GM21528 (cell line): ENCODE data around the gene LRRC4C.

Source experiments
- ATAC-seq: cut with Tn5 transposase; IDR thresholded peaks from one replicate; pipeline ENCODE4 v1.9.1; 2021; ENCODE audit warnings: mild to moderate bottlenecking, moderate library complexity; ENCODE audit not compliant: unreplicated experiment, low FRiP score

LRRC4C gene

DNA sequence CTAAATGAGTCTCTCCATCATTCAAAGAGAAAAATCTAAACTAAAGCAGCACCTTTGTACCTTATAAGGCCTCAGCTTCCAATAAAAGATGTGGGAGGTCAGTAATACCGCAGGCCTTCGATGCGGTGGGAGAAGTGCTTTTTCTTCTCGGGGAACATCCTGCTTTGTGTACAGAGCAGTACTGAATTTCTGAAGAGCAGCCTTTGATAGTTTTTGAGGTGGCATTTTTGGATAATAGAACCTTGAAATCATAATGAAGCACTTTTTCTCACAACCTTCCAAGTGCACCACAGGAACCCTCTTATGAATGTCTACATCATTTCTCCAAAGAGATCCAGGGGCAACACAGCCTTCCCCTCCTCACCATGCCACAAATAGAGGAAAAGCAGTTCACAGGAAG, 39.6 kb downstream of the LRRC4C start:
- no peak for ATAC-seq

DNA sequence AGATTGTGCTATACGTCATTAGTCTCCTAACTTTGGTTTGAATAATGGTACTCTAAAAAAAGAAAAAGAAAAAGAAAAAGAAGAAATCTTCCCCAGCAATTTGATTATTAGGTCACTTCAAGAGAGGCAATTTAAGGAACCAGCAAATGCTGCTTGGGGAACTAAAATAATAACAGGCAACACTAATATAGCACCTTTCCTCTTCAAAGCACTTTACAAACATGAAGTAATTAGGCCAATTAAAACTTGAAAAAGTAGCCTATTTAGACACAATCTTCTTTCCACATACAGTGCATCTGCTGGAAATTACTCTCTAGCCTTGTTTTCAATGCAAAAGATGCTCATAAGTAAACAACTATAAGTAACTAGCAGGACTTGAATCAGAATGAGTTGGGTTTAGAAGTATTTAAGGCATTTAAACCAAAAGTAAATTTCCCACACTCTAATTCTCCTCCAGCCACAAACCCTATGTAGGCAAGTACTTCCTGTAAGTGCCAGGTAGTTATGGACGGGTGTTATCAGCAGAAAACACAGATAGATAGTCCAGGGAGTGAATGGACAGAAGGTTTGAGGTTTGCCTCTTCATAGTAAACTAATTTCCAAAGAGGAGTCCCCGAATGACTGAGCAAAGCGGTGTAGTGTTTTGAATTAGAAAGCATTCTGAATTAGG, 44.5 kb downstream of the LRRC4C start:
- no peak for ATAC-seq

DNA sequence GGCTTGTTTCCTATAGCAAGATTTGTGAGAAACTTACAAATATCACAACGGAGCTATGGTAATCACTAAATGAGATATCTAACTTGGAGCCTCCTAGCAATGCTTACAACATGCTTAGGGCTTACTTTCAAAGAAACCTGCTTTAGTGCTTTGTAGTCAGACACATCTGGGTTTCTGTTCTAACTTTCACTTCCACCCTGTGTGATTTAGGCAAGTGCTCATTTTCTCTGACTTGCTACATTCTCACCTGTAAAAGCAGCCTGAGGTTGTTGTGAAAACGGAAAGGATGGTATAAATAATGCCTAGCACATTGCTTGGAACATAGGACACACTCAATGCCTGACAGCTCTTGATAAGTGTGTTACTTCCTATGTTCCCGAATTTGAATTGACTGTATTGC, 45.6 kb downstream of the LRRC4C start:
- ATAC-seq, result peak; percentile 96

DNA sequence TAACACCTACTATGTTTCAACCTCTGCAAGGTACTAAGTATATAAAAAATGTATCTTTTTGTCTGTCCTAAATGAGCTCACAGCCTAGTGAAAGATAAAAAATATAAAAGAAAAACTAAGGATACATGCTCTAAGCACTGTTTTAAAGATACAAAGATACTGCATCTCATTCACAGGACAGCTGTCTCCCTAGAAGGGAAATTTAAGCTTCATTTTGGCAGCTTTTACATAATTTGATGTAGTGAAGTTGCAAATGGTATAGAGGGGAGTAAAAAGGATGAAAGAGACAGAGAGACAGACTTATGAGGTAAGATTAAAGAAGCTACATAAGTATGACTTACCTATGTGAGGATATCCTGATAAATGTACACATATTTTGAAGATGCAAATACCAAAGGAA, 53.6 kb downstream of the LRRC4C start:
- no peak for ATAC-seq

DNA sequence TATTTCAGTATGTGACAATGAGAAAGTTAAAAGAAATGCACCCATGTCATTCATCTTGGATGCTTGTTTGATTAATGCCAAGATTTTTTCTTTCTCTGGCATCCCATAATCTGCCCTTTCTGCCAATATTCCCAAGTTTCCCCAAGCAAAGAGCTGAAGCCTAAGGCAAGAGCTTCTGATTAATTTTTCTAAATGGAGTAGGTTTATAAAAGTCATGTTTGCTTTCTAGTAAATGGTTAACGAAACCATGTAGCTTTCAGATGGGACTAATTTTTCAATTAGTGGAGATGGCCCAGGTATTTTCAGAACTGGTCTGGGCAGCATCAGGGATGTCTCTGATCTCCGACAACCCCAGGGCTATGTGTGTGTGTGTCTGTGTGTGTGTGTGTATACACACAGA, 55.3 kb downstream of the LRRC4C start:
- no peak for ATAC-seq

DNA sequence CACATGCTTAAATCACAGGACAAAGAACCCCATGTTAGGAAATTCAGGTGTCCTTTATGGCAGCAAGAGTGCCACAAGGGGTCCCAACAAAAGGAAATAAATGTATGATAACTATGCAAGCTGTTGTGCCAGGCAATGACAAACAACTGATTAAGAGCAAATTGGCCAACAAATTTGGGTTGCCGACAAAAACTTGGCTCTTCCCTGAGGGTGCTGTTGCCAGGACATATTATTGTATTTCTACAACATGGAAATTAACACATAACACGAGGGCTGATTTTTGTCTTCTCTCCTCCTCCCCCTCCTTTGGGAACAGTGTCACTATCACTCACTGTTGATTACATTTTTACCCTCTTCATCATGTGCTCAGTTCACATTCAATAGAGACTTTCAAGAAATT, 56.0 kb downstream of the LRRC4C start:
- no peak for ATAC-seq

DNA sequence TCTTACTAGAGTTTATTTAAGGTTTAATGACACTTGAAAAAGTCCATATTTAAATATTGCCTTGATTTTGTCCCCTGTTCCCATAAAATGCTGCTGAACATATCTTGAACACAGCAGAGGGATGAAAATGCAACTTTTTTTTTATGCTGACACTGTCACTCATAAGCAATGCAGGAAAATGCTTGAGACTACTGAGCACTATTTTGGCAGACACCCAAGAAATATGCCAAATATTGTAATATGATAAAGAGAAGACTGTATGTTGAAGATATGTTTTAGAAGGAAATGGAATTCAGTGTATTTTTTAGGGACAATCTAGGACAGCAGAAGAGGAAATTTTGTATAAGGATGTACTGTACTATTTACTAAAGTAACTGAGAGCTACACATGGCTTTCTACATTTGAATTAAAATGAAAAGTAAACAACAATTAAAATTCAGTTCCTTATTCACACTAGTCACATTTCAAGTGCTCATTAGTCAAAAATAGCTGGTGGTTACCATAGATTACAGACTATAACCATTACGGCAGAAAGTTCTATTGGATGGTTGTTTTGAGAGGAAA, 58.6 kb downstream of the LRRC4C start:
- ATAC-seq, result no peak

DNA sequence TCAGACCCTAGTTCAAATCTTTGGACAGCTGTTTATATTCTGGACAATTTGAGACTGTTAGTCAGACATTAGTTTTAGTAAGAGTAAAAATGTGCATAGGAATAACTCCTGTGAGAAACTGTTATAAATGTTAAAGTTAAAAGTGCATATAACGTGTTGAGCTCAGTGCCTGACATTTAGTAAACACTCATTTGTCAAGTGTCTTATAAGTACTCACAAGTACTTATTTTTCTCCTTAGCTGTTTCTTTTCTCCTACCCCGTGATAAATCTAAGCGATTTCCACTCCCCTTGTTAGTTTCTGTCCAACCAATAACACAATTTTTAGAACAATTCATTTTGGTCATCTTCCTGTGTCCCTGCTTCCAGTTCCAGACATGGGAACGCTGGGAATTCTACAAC, 59.3 kb downstream of the LRRC4C start:
- no peak for ATAC-seq

DNA sequence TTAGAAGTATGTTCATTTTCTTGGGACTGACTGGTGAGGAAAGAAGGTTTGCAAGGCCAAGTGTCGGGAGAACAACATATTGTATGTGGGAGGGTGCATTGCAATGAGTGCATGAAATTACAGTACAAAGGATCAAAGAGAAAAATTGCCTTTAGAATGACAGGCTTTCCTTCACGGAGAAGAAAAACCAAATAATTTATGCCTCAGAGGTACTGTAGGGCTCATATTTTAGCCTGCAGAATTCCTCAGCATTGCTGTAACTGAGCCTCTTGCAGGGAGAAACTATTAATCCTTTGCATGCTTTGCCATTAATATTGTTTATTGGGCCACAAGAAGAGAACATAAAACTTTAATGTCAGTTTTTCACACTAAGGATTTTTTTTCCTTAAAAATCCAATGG, 60.1 kb downstream of the LRRC4C start:
- ATAC-seq, result no peak

DNA sequence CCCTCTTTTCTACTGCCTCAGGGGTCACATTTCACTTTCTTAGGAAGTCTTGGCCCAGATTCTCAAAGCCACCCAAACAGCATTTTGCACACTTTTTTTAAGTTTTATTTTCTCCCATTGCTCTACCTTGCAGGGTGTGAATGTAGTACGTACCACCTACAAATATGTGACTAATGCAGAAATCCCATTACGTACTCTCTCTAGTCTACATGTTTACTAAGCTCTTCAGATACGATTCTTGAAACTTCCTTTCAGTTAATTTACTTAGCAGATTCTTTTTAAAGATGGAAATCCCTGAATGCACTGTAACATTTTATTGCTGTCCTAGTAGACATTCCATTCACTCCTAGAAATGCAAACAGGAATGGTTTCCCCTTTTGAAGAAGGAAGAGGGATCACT, 61.3 kb downstream of the LRRC4C start:
- no peak for ATAC-seq

DNA sequence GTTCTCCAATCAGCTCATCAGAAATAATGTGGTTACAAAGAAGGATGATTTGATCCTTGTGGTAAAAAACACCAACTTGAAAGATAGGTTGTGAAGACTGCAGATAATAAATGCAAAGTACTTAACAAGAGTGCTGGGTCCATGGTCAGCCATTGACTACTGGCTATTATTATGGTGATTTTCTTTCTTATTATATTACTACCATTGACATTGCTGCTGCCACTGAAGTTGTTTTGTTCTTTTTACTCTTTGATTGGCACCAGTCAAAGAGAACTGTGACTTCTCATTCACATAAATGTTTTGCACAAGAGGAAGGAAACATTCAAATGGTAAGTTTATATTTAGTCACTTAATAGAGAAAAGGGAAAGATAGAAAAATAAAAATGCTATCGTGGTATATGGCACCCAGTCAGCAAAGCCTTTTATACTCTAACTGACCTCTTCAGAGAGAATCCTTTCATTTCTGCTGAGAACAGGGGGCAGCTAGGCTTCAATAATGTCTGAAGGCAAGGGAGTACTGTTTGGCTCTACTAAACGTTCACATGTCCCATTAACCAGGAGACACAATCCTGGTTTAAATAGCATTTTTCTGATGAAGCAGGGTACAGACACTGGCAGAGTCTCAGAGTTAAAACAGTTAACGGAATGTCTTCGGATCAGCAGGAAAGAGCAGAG, 64.8 kb downstream of the LRRC4C start:
- ATAC-seq, result no peak

DNA sequence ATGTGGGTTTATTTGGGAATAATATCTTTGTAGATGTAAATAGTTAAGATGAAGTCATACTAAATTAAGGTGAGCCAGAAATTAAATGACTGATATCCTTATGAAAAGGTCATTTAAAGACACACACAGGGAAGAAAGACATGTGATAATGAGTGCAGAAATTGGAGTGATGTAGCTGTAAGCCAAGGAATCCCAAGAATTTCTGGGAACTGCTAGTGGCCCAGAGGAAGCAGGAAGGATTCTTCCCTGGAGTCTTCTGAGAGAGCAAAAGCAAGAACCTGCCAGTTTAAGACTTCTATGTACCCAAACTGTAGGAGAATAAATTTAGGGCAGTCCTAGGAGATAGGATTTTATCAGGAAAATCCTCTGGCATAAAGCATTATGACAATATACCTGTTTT, 66.9 kb downstream of the LRRC4C start:
- no peak for ATAC-seq

DNA sequence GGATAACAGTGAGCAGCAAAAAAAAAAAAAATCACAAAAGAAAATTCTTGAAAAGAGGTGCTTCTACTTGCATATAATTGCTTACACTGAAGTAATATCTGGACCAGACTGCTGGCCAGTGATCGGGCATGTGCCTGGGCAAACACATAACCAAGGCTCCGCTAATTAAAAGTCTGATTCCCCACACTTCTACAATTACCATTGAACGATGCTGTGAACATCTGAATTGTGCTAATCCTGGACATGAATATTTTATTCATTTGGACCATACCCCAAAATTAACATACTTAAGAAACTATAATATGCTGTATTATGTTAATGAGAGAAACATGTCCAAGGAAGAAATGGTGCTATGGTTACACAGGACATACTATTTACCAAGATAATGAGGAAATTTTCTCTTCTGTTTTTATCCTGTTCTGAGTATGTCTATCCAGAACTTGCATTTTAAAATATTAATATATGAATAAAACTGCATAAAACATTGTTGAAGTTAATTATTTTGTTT, 69.8 kb downstream of the LRRC4C start:
- ATAC-seq, result no peak

DNA sequence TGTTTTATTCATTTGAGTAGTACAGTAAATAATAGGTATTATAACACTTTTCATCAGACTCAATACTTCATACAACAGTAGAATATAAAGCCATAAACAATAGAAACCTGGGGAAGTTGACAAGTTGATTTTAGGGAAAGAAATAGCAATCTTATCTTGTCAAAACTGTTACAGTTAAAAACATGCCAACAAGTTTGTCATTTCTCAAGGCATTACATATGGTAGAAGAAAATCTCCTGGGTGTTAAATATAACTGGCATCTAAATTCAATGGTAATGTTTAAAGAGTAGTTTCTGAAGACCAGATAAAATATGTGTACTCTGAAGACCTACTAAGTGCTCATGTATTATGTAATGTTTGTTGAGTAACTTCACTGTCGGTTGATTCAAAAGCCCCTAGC, 75.1 kb downstream of the LRRC4C start:
- ATAC-seq, result no peak

DNA sequence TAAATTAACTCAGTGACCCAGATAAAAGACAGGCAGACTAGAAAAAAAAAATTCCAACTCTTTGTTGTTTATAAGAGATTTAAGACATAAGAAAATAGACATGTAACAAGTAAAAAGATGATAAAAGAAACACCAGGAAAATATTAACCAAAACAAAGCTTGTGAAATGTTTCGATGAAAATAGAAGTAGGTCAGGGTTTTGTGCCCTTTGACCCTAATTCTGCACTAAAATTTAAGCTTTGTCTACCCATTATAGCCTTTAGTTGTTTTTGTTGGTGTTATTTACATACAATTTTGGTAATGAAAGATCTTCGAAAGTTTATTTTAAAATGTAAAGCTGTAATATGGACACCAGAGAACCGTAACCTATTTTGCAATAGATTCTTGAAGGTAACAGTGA, 75.7 kb downstream of the LRRC4C start:
- no peak for ATAC-seq

DNA sequence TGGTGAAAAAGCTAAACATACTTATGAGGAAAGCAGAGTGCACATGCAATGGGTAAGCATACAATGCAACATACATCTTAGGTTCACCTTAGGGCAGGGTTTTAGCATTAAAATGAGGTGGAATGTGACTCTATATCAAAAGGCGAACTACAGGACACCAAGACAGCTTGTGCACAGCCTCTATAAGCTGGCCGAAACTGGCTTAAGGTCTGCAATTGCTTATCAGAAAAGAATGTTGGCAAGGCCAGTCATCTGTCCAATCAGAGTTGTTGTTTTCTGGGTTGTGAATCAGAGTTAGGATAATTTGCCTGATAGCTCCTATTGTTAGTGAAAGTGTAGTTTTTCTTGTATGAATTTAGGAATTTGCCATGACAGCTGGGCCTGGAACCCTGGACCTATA, 76.5 kb downstream of the LRRC4C start:
- no peak for ATAC-seq

DNA sequence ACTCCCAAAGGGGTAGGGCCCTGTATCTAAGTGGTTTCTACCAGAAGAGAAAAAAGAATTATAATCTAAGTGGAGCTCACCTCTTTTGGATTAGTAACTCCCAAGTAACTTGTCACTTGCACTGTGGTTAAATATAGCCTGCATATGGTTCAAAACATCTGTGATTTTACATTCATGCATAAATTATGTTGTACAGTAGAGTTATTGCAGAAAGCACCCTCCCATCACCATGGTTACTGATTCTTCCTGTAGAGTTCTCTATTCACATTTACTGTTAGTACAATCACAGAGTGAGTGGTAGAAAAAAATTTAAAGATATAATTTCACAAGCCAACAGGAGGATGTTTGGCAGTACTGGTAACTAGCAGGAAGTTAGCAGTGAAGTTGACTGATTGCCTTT, 80.4 kb downstream of the LRRC4C start:
- no peak for ATAC-seq

DNA sequence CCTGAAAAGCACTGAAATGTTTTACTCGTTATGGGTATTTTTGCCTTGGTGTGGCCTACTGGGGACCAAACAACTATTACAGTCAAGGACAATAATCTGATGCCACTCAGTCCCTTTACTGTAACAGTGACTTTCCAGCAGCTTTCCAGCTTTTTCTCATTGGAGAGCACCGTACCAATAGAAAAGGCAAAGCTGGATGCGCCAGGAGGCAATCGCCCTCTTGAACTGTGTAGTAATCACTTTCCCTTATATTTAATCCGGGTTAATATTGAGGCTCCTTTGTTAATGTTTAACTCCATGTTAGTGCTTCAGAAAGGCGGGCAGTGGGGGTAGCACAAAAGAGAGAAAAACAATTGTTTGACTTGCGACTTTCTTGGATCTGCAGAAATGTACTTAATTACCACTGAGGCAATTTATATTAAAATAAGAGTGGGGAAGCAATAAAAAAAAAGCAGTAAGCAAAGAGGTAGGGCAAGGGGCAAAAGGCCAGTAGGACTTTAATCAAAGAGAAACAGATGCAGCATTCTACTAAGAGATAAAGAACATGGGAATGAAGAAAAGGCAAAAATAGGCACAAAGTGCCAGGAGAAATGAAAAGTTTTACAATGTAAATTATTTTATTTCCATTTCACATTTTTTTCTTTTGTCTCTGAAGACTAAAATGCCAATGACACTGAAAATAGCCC, 81.6 kb downstream of the LRRC4C start:
- ATAC-seq, result no peak

DNA sequence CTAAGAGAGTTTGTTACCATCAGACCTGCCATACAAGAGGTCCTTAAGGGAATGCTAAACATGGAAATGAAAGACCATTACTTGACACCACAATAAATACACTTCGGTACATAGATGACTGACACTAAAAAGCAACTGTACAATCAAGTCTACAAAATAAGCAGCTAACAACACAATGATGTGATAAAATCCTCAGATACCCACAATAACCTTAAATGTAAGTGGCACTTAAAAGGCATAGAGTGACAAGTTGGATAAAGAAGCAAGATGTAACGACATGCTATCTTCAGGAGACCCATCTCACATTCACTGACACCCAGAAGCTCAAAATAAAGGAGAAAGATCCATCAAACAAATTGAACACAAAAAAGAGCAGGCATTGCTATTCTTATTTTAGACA, 107.6 kb downstream of the LRRC4C start:
- no peak for ATAC-seq

DNA sequence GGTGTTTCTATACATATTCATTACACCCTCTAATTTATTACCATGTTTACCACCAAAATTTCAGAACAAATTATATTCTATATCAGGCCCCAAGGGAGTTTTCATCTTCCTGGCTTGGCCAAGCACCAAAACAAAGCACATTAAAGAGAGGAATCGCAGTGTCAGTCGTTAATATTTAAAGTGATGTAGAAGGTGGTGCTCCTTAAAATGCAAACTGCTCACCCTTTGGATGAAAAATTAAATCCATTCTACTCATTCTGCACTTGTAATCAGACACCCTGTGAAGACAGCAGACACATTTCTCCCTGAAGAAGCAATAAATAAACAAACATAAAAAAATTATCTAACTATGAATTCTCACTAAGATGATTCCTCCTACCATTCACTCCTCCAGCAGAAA, 113.4 kb downstream of the LRRC4C start:
- no peak for ATAC-seq
